ENCODE data around the gene MRTFB.

MRTFB gene

GRCh38 chr16:14196539-14196938 lies 125.4 kb downstream of the MRTFB start:
- Histone ChIP-seq H3K4me3 (ENCODE audit: low read depth, low read length) (no peak overlapping the region), H3K36me3 (replicated peaks) (no peaks in the 10 kb centered on the region), H3K27me3 (replicated peaks) (no peaks in the 10 kb centered on the region), H3K27ac (peak overlapping the region; percentile 19)
- no peak for TF ChIP-seq CTCF (IDR thresholded peaks at IDR 0.05; ENCODE audit: low read depth, low read length, missing control alignments)
- in situ Hi-C loops (cut with HindIII; ENCODE audit: low pct_ligation_motif_present, low sequenced_read_pairs) = no loop called here
- no peak for DNase-seq

DNA sequence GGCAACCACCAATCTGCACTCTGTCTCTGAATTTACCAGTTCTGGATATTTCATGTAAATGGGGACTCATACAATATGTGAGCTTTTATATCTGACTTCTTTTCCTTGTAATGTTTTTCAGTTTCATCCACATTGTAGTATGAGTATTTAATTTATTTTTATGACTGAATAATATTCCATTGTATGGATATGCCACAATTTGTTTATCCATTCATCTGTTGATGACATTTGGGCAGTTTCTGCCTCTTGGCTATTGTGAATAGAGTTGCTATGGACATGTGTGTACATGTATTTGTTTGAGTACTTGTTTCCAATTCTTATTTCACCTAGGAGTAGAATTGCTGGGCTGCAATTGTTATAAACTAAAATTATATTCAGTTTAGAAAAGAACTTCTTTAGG lies 126.9 kb downstream of the MRTFB start:
- no peak overlapping the region for H3K27ac ChIP-seq
- in situ Hi-C loops (cut with HindIII; ENCODE audit: low pct_ligation_motif_present, low sequenced_read_pairs) = no loop called here

DNA sequence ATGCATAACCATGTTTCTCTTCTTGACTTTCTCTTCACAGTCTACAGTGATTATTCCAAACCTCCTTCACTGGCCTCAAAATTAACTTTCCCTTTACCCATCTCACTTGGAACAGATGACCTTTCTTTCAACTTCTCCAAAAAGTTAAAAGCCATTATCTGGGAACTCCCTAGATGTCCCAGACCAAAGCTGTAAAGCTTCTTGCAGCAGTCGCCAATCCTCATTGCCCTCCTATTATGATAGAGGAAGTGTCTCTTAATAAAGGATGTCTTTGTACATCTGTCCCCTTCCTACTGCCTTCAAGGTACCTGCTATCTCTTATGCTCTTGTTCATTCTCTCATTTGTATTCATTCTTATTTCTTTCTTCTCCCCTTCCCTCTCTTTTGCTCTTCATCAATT lies 127.5 kb downstream of the MRTFB start:
- Histone ChIP-seq H3K36me3 (replicated peaks) (no peaks in the 10 kb centered on the region), H3K4me3 (ENCODE audit: low read depth, low read length) (no peak overlapping the region), H3K27me3 (replicated peaks) (no peaks in the 10 kb centered on the region), H3K27ac (no peak overlapping the region)
- no peak for TF ChIP-seq CTCF (IDR thresholded peaks at IDR 0.05; ENCODE audit: low read depth, low read length, missing control alignments)
- in situ Hi-C loops (cut with HindIII; ENCODE audit: low pct_ligation_motif_present, low sequenced_read_pairs) = no loop called here
- no peak for DNase-seq

More for the DNA sequence above, 126.9 kb downstream of the MRTFB start:
- Histone ChIP-seq H3K36me3 (replicated peaks) (no peaks in the 10 kb centered on the region), H3K27me3 (replicated peaks) (no peaks in the 10 kb centered on the region), H3K4me3 (ENCODE audit: low read depth, low read length) (no peak overlapping the region)
- no peak for DNase-seq
- no peak for TF ChIP-seq CTCF (IDR thresholded peaks at IDR 0.05; ENCODE audit: low read depth, low read length, missing control alignments)

- H3K27ac ChIP-seq = no peak overlapping the region
- in situ Hi-C loops (cut with HindIII; ENCODE audit: low pct_ligation_motif_present, low sequenced_read_pairs) = no loop called here
- H3K4me3 ChIP-seq (ENCODE audit: low read depth, low read length) = no peak overlapping the region
- DNase-seq = no peak
- no peaks in the 10 kb centered on the region for H3K27me3 ChIP-seq (replicated peaks)
- no peaks in the 10 kb centered on the region for H3K36me3 ChIP-seq (replicated peaks)
- no peak for TF ChIP-seq CTCF (IDR thresholded peaks at IDR 0.05; ENCODE audit: low read depth, low read length, missing control alignments)
Observed at GRCh38 chr16:14199199-14199598, 128.1 kb downstream of the MRTFB start.

- peak; percentile 11 for DNase-seq
- TF ChIP-seq CTCF (IDR thresholded peaks at IDR 0.05; ENCODE audit: low read depth, low read length, missing control alignments) = no peak
- in situ Hi-C loops (cut with HindIII; ENCODE audit: low pct_ligation_motif_present, low sequenced_read_pairs) = no loop called here
- no peak overlapping the region for H3K27ac ChIP-seq
- H3K27me3 ChIP-seq (replicated peaks) = no peaks in the 10 kb centered on the region
- H3K4me3 ChIP-seq (ENCODE audit: low read depth, low read length) = no peak overlapping the region
- H3K36me3 ChIP-seq (replicated peaks) = no peaks in the 10 kb centered on the region
Observed at GRCh38 chr16:14199624-14200023, 128.5 kb downstream of the MRTFB start.

DNA sequence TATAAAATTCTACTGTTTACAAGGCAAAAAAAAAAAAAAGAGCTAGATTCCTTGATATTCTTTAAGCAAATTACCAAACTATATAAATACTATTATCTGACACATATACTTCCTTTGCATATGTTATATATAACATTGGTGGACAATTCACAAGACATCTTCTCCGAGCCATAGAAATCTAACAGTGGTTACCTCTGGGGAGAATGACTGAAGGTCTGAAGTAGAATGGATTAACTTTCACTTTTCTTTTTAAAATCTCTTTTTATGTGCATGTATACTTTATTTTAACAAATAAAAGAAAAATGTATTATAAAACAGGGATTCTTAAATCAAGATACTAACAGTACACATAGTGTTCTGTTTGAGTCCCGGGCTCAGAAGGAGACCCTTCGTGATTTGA lies 131.0 kb downstream of the MRTFB start:
- Histone ChIP-seq H3K27ac (no peak overlapping the region), H3K4me3 (ENCODE audit: low read depth, low read length) (no peak overlapping the region), H3K36me3 (replicated peaks) (no peaks in the 10 kb centered on the region), H3K27me3 (replicated peaks) (no peaks in the 10 kb centered on the region)
- in situ Hi-C loops (cut with HindIII; ENCODE audit: low pct_ligation_motif_present, low sequenced_read_pairs) = no loop called here
- no peak for TF ChIP-seq CTCF (IDR thresholded peaks at IDR 0.05; ENCODE audit: low read depth, low read length, missing control alignments)
- DNase-seq = no peak
